ENCODE results near the gene YKT6.

Gene YKT6

GRCh38 chr7:44218418-44219201 is 17.8 kb downstream of the YKT6 start:
- DNase-seq (ENCODE audit: low read depth in 3 of 3), result no peak

GRCh38 chr7:44219371-44220045 is 18.7 kb downstream of the YKT6 start:
- no peak for DNase-seq (ENCODE audit: low read depth in 3 of 3)

- DNase-seq (ENCODE audit: low read depth in 3 of 3), result no peak
Observed at GRCh38 chr7:44220046-44220357, 19.2 kb downstream of the YKT6 start.

GRCh38 chr7:44220358-44221112 is 19.8 kb downstream of the YKT6 start:
- no peak for DNase-seq (ENCODE audit: low read depth in 3 of 3)

GRCh38 chr7:44221231-44221791 is 20.5 kb downstream of the YKT6 start:
- DNase-seq (ENCODE audit: low read depth in 3 of 3), result no peak

- no peak for DNase-seq (ENCODE audit: low read depth in 3 of 3)
Observed at GRCh38 chr7:44222074-44222473, 21.3 kb downstream of the YKT6 start.

GRCh38 chr7:44222776-44223261 is 22.0 kb downstream of the YKT6 start:
- DNase-seq (ENCODE audit: low read depth in 3 of 3), result no peak

GRCh38 chr7:44223362-44224079 is 22.7 kb downstream of the YKT6 start:
- no peak for DNase-seq (ENCODE audit: low read depth in 3 of 3)

GRCh38 chr7:44224080-44224973 is 23.5 kb downstream of the YKT6 start:
- no peak for DNase-seq (ENCODE audit: low read depth in 3 of 3)

- DNase-seq (ENCODE audit: low read depth in 3 of 3), result no peak
Observed at GRCh38 chr7:44224974-44225565, 24.3 kb downstream of the YKT6 start.

GRCh38 chr7:44225566-44226395 is 25.0 kb downstream of the YKT6 start:
- no peak for DNase-seq (ENCODE audit: low read depth in 3 of 3)

- no peak for DNase-seq (ENCODE audit: low read depth in 3 of 3)
Observed at GRCh38 chr7:44226396-44226753, 25.6 kb downstream of the YKT6 start.

- DNase-seq (ENCODE audit: low read depth in 3 of 3), result no peak
Observed at GRCh38 chr7:44227911-44228310, 27.1 kb downstream of the YKT6 start.

GRCh38 chr7:44228571-44229350 is 28.0 kb downstream of the YKT6 start:
- no peak for DNase-seq (ENCODE audit: low read depth in 3 of 3)

- DNase-seq (ENCODE audit: low read depth in 3 of 3), result no peak
Observed at GRCh38 chr7:44229546-44230105, 28.8 kb downstream of the YKT6 start.

- no peak for DNase-seq (ENCODE audit: low read depth in 3 of 3)
Observed at GRCh38 chr7:44230286-44230685, 29.5 kb downstream of the YKT6 start.

- no peak for DNase-seq (ENCODE audit: low read depth in 3 of 3)
Observed at GRCh38 chr7:44231088-44231487, 30.3 kb downstream of the YKT6 start.

GRCh38 chr7:44232396-44232795 is 31.6 kb downstream of the YKT6 start:
- no peak for DNase-seq (ENCODE audit: low read depth in 3 of 3)

Data from stimulated activated CD4-positive, alpha-beta T cell treated with anti-CD3 and anti-CD28 coated beads, TNF-alpha, amount 100 ng/mL, for 4 hours (primary cell).